SH-SY5Y (cell line): ENCODE results near the gene ZNF358.

Experiments
- GATA2 ChIP-seq: IDR thresholded peaks from 2 replicates; pipeline ENCODE4 v1.6.1; 2011; ENCODE audit warnings: mild to moderate bottlenecking, low read depth, low read length
- GATA3 ChIP-seq: IDR thresholded peaks from 2 replicates; pipeline ENCODE4 v1.6.1; 2011; ENCODE audit warnings: low read depth, mild to moderate bottlenecking, low read length, moderate library complexity

DNA sequence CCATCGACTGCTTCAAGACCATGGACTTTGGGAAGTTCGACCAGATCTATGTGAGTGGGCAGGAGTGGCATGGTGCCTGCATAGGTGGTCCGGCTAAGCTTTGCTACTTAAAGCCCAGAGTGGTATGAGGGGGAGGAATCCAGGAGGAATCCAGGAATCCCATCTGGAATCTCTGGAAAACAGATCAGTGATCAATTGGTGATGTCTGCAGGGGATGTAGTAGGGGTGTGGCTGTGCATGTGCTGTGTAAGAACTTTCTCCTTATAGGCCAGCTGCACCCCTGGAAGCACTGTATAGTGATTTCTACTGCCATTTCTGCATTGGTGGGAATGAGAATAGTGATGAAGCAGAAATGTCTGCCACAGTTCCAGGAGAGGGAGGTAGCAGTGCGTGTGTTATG, 43.2 kb downstream of the ZNF358 start:
- no peak for TF ChIP-seq GATA2
- TF ChIP-seq GATA3, result no peak
